NCI-H2171 treated with DMSO at 0.1 percent for 48 hours (cell line): ENCODE measurements around the gene WDR64.
"Not testable (repeated sequence)": the region's sequence is repeated elsewhere in the genome, so short reads cannot be mapped to it uniquely, and the experiment has no call there.

ENCODE experiments used
- DNase-seq: peaks from one replicate; lab custom pipeline; 2025; lab: John Stamatoyannopoulos, UW

WDR64 gene

GRCh38 chr1:241800640-241801039 is 148.6 kb downstream of the WDR64 start:
- no peak for DNase-seq

DNA sequence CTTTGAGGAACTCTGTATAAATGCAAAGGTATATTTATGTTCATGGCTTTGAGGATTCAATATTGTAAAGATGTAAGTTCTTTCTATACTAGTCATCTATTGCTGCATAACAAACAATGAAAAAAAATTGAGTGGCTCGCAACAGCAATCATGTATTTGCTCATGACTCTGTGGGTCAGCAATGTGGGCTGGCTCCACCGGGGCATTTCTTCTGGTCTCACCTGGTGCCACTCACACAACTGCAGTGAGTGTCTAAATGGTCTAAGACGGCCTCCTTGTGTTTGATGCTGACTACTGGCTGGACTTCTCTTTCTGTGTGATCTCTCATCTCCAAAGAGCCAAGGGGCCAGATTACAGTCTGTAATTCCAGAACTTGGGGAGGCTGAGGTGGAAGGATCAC is 150.8 kb downstream of the WDR64 start:
- no peak for DNase-seq

DNA sequence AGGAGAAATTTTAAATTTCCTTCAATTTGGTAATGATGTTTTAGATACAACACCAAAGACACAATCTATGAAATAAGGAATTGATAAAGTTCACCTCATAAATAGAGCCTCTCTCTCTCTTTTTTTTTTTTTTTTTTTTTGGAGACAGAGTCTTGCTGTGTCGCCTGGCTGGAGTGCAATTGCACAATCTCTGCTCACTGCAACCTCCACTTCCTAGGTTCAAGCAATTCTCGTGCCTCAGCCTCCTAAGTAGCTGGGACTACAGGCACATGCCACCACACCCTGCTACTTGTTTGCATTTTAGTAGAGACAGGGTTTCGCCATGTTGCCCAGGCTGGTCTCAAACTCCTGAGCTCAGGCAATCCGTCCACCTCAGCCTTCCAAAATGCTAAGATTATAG is 152.6 kb downstream of the WDR64 start:
- not testable (repeated sequence) for DNase-seq

GRCh38 chr1:241808265-241808664 is 156.2 kb downstream of the WDR64 start:
- no peak for DNase-seq

DNA sequence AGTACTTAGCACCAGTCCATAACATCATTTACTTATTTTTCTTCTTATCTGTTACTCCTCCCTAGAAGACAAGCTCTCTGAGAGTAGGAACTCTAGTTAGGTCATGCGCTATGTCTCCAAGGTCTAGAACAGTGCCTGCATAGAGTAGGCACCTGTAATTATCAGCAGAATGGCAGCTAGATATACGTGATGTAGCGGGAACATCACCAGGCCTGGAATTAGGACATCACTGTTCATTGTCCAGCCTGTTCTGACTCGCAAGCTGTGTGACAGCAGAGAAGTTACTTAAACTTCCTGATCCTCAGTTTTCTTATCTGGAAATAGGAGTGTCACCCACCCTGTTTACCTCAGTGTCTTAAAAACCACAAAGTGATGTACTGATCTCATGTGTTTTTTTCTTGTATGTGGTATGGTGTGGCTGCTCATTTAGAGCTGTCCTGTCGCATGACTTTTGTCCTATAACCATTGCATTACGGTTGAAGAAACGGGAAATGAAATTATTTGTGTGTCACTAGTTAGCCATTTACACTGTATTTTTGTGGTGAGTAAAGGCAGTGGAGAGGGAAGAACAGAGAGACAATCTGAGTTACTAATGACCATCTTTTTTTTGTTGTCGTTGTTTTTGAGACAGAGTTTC is 158.8 kb downstream of the WDR64 start:
- no peak for DNase-seq

GRCh38 chr1:241813768-241814320 is 161.8 kb downstream of the WDR64 start:
- no peak for DNase-seq

GRCh38 chr1:241816008-241816407 is 163.9 kb downstream of the WDR64 start:
- no peak for DNase-seq

DNA sequence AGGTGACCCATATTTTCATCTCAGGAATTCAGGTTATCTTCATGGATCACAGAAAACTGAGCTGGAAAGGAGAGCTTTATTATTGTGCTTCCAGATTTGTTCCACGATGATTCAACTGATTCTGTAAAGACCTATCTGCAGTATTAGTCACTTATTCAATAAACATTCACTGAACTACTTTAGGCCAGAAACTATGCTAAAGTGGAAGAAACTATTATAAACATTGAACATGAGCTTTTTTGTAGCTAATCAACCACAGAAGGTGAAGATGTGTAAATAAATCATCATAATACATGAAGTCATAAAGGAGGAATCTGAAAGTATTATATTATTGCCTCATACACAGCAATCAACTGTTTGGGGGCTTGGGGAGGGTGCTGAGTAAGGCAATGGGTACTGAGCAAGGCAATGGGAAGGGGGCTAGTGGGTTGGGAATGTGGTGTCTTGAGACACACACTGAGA is 165.3 kb downstream of the WDR64 start:
- no peak for DNase-seq

DNA sequence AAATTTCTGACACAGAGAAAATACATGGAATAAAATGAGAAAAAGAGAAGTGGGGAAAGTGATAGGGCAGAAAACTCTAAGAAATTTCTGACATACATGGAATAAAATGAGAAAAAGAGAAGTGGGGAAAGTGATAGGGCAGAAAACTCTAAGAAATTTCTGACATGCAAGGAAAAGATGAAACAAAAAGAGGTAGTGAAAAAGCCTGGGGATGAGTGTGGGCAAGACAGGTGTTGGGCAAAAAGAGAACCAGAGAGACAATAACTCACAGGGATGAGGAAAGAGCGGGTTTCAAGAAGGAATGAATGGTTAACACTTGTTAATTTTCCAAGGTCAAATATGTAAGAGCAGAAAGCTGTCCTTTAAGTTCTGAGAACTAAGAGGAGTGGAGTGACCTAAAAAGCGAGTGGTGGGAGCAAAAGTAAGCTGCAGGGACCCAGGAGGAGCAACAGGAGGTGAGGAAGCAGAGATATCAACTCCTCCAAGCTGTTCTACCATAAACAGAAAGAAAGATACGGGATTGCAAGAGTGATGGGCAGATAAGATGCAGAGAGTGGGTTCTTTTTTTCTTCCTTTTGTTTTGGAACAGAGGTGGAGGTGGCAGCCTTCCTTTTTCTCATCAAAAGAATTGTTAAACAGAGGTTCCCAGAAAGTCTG is 166.0 kb downstream of the WDR64 start:
- DNase-seq, result no peak

DNA sequence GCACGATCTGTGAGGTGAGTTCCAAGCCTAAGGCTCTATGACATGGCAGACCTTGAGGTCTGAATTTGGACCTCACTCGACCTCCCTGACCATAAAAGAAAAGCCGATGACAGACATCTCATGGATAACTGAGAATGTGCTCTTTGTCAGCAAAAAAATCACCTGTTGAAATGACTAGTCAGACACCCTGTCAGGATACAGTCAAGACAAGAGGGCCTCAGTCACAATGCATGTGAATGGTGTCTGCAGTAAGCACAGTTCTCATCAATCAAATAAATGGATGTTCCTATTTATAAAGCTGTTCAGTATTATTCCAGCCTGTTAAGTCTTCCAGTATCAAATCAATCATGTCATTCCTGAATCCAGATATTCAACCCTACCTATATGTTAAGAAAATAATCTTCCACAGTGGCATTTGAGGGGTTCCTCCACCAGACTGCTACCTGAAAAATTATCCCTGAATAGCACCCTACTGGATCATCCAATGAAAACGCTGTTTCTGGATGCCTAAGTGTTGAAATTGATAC is 167.3 kb downstream of the WDR64 start:
- no peak for DNase-seq

- no peak for DNase-seq
Observed at GRCh38 chr1:241821363-241821762, 169.3 kb downstream of the WDR64 start.

- no peak for DNase-seq
Observed at GRCh38 chr1:241822846-241823245, 170.8 kb downstream of the WDR64 start.

DNA sequence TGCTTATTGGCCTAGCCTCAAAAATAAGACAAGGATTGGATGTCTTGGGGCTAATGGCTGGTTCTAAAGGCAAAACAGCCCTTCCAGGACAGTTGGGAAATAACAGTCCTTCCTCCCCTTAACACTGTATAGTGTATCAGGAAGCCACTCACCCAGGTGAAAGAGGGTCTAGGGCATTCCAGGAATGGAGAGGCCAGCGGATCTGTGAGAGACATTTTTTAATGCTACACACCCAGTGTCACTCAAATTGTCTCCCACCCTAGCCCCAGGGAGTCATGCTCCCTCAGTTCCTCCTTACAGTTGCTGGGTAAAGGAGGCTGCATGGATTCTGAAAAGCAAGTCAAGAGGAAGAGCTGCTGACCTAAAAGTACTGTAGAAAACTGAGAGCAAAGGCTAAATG is 171.8 kb downstream of the WDR64 start:
- peak; percentile 3 for DNase-seq

- no peak for DNase-seq
Observed at GRCh38 chr1:241825581-241825980, 173.5 kb downstream of the WDR64 start.

- not testable (repeated sequence) for DNase-seq
Observed at GRCh38 chr1:241826613-241827012, 174.5 kb downstream of the WDR64 start.

DNA sequence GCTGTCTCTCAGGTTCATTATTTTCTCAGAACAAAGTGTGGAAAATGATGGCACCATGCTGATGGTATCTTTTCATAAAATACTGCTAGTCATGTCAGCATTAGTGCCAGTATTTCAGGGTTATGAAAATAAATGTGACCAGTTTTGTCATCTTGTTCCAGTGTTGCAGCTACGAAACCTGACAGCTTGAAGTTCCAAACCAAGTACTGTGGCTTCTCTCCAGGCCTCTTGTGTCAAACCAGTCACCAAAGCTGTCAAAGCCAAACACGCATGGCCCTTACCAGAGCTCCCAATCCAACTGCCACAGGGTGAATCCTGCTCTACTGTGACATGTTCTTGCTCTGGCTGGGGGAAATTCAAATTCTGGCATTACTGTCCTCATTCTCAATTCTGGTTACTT is 175.2 kb downstream of the WDR64 start:
- no peak for DNase-seq

GRCh38 chr1:241828463-241829021 is 176.5 kb downstream of the WDR64 start:
- no peak for DNase-seq

DNA sequence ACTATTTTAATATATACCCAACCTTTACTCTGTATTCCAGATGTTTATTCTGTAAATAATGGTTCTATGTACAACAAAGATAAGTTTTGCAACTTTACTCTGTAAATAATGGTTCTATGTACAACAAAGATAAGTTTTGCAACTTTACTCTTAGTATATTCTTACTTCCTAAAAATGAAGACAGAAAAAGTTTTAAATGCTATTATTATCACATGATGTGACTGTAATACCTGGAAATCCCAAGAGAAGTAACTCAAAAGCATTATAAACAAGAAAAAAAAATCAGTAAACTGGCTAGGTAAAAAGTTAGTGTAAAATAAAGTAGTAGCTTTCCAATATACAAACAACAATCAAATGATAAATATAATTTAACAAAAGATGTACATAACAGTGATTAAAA is 177.4 kb downstream of the WDR64 start:
- DNase-seq, result no peak

- DNase-seq, result peak; percentile 27
Observed at GRCh38 chr1:241834733-241835377, 182.8 kb downstream of the WDR64 start.

- DNase-seq, result no peak
Observed at GRCh38 chr1:241836941-241837340, 184.9 kb downstream of the WDR64 start.

GRCh38 chr1:241837416-241837815 is 185.3 kb downstream of the WDR64 start:
- DNase-seq, result no peak

GRCh38 chr1:241837901-241838300 is 185.8 kb downstream of the WDR64 start:
- DNase-seq, result no peak
